Activated naive CD8-positive, alpha-beta T cell treated with anti-CD3 and anti-CD28 coated beads for 36 hours (primary cell): ENCODE measurements around the gene TYSND1. TPM values are rescaled to one million over a fixed set of nuclear protein-coding genes. Genes with fewer than 3 reads are reported as not detected.
"Not testable (repeated sequence)": the region's sequence is repeated elsewhere in the genome, so short reads cannot be mapped to it uniquely, and the experiment has no call there.

ENCODE experiments used
- DNase-seq: peaks from one replicate; pipeline ENCODE4 v3.0.0; 2021
- H3K27ac Mint-ChIP-seq: one replicate; pipeline ENCODE4 v1.8.0; 2022; ENCODE audit warnings: mild to moderate bottlenecking, moderate library complexity, mixed read lengths
- H3K27me3 Mint-ChIP-seq: one replicate; pipeline ENCODE4 v1.8.0; 2022; ENCODE audit warnings: mild to moderate bottlenecking, mixed read lengths
- H3K36me3 Mint-ChIP-seq: one replicate; pipeline ENCODE4 v1.8.0; 2021; ENCODE audit warnings: mild to moderate bottlenecking, mixed read lengths
- H3K4me1 Mint-ChIP-seq: one replicate; pipeline ENCODE4 v1.8.0; 2021; ENCODE audit warnings: mixed read lengths
- H3K4me3 Mint-ChIP-seq: one replicate; pipeline ENCODE4 v1.8.0; 2022; ENCODE audit warnings: mild to moderate bottlenecking, moderate library complexity, mixed read lengths
- H3K9me3 Mint-ChIP-seq: one replicate; pipeline ENCODE4 v1.8.0; 2022; ENCODE audit warnings: mixed read lengths
- total RNA-seq, 2 experiments: library from RNA; stranded (reverse); gene quantifications; one replicate each; pipeline ENCODE4 v1.2.3, GENCODE V29; 2021

Gene TYSND1
- total RNA-seq, 2 experiments from 2014 or later: 15.8 to 15.9 TPM

GRCh38 chr10:70174058-70174741, 27.7 kb upstream of the TYSND1 start:
- Mint-ChIP-seq H3K36me3 (peaks cover 4% of the 10 kb centered on the region), H3K4me3 (no peak overlapping the region), H3K27ac (peak overlapping the region; percentile 61), H3K27me3 (no peaks in the 10 kb centered on the region), H3K4me1 (peaks cover 22% of the 10 kb centered on the region), H3K9me3 (peaks cover 4% of the 10 kb centered on the region)
- DNase-seq: peak; percentile 29

- Mint-ChIP-seq H3K9me3 (peaks cover 4% of the 10 kb centered on the region), H3K36me3 (peaks cover 23% of the 10 kb centered on the region), H3K4me3 (peak overlapping the region; percentile 93), H3K27ac (peak overlapping the region; percentile 97), H3K4me1 (peaks cover 57% of the 10 kb centered on the region), H3K27me3 (no peaks in the 10 kb centered on the region)
- DNase-seq: no peak
Observed at GRCh38 chr10:70169649-70170364, 23.3 kb upstream of the TYSND1 start.

GRCh38 chr10:70169011-70169410, 22.5 kb upstream of the TYSND1 start:
- DNase-seq: no peak
- peak overlapping the region; percentile 97 for H3K27ac Mint-ChIP-seq
- H3K27me3 Mint-ChIP-seq: no peaks in the 10 kb centered on the region
- peak overlapping the region; percentile 93 for H3K4me3 Mint-ChIP-seq
- H3K36me3 Mint-ChIP-seq: peaks cover 28% of the 10 kb centered on the region
- H3K4me1 Mint-ChIP-seq: peaks cover 58% of the 10 kb centered on the region
- peaks cover 4% of the 10 kb centered on the region for H3K9me3 Mint-ChIP-seq

- peaks cover 66% of the 10 kb centered on the region for H3K4me1 Mint-ChIP-seq
- DNase-seq: no peak
Observed at GRCh38 chr10:70167246-70167645, 20.7 kb upstream of the TYSND1 start.

GRCh38 chr10:70166394-70166793, 19.9 kb upstream of the TYSND1 start:
- H3K27ac Mint-ChIP-seq: peak overlapping the region; percentile 6
- H3K27me3 Mint-ChIP-seq: no peaks in the 10 kb centered on the region
- peaks cover 71% of the 10 kb centered on the region for H3K4me1 Mint-ChIP-seq
- no peak for DNase-seq
- H3K36me3 Mint-ChIP-seq: peaks cover 42% of the 10 kb centered on the region
- H3K9me3 Mint-ChIP-seq: peaks cover 4% of the 10 kb centered on the region
- H3K4me3 Mint-ChIP-seq: no peak overlapping the region

More at GRCh38 chr10:70167246-70167645, 20.7 kb upstream of the TYSND1 start:
- Mint-ChIP-seq H3K4me3 (peak overlapping the region; percentile 46), H3K9me3 (peaks cover 4% of the 10 kb centered on the region), H3K27ac (peak overlapping the region; percentile 69), H3K27me3 (no peaks in the 10 kb centered on the region), H3K36me3 (peaks cover 33% of the 10 kb centered on the region)

GRCh38 chr10:70164163-70164562, 17.7 kb upstream of the TYSND1 start:
- peaks cover 78% of the 10 kb centered on the region for H3K4me1 Mint-ChIP-seq
- no peak overlapping the region for H3K4me3 Mint-ChIP-seq
- peaks cover 48% of the 10 kb centered on the region for H3K36me3 Mint-ChIP-seq
- no peaks in the 10 kb centered on the region for H3K9me3 Mint-ChIP-seq
- peak overlapping the region; percentile 95 for H3K27ac Mint-ChIP-seq
- H3K27me3 Mint-ChIP-seq: no peaks in the 10 kb centered on the region
- DNase-seq: no peak

- Mint-ChIP-seq H3K27ac (peak overlapping the region; percentile 95), H3K27me3 (no peaks in the 10 kb centered on the region), H3K36me3 (peaks cover 43% of the 10 kb centered on the region), H3K4me1 (peaks cover 71% of the 10 kb centered on the region), H3K9me3 (no peaks in the 10 kb centered on the region), H3K4me3 (peak overlapping the region; percentile 3)
- DNase-seq: peak; percentile 17
Observed at GRCh38 chr10:70163448-70163847, 16.9 kb upstream of the TYSND1 start.

- Mint-ChIP-seq H3K4me1 (peaks cover 66% of the 10 kb centered on the region), H3K27ac (peak overlapping the region; percentile 95), H3K36me3 (peaks cover 42% of the 10 kb centered on the region), H3K4me3 (peak overlapping the region; percentile 61), H3K9me3 (no peaks in the 10 kb centered on the region), H3K27me3 (no peaks in the 10 kb centered on the region)
- DNase-seq: peak; percentile 70
Observed at GRCh38 chr10:70162892-70163201, 16.3 kb upstream of the TYSND1 start.

GRCh38 chr10:70162151-70162891, 15.8 kb upstream of the TYSND1 start:
- peaks cover 41% of the 10 kb centered on the region for H3K36me3 Mint-ChIP-seq
- no peak for DNase-seq
- peak overlapping the region; percentile 73 for H3K4me3 Mint-ChIP-seq

GRCh38 chr10:70160798-70161197, 14.3 kb upstream of the TYSND1 start:
- DNase-seq: no peak
- H3K4me1 Mint-ChIP-seq: peaks cover 57% of the 10 kb centered on the region
- peaks cover 44% of the 10 kb centered on the region for H3K36me3 Mint-ChIP-seq
- peak overlapping the region; percentile 42 for H3K4me3 Mint-ChIP-seq
- H3K9me3 Mint-ChIP-seq: no peaks in the 10 kb centered on the region
- H3K27ac Mint-ChIP-seq: peak overlapping the region; percentile 95
- H3K27me3 Mint-ChIP-seq: no peaks in the 10 kb centered on the region

More at GRCh38 chr10:70162151-70162891, 15.8 kb upstream of the TYSND1 start:
- H3K27ac Mint-ChIP-seq: peak overlapping the region; percentile 95
- H3K4me1 Mint-ChIP-seq: peaks cover 64% of the 10 kb centered on the region
- no peaks in the 10 kb centered on the region for H3K9me3 Mint-ChIP-seq
- H3K27me3 Mint-ChIP-seq: no peaks in the 10 kb centered on the region

GRCh38 chr10:70159366-70159765, 12.9 kb upstream of the TYSND1 start:
- not testable (repeated sequence) for H3K4me3 Mint-ChIP-seq, DNase-seq, H3K9me3 Mint-ChIP-seq, H3K27me3 Mint-ChIP-seq
- peaks cover 47% of the 10 kb centered on the region for H3K4me1 Mint-ChIP-seq
- H3K27ac Mint-ChIP-seq: peak overlapping the region; percentile 23
- peaks cover 43% of the 10 kb centered on the region for H3K36me3 Mint-ChIP-seq

- no peaks in the 10 kb centered on the region for H3K9me3 Mint-ChIP-seq
- no peak overlapping the region for H3K27ac Mint-ChIP-seq
- no peak overlapping the region for H3K4me3 Mint-ChIP-seq
- H3K4me1 Mint-ChIP-seq: peaks cover 35% of the 10 kb centered on the region
- no peak for DNase-seq
- peaks cover 39% of the 10 kb centered on the region for H3K36me3 Mint-ChIP-seq
- H3K27me3 Mint-ChIP-seq: no peaks in the 10 kb centered on the region
Observed at GRCh38 chr10:70158113-70158512, 11.6 kb upstream of the TYSND1 start.

GRCh38 chr10:70155255-70155838, 8.8 kb upstream of the TYSND1 start:
- DNase-seq: no peak
- Mint-ChIP-seq H3K9me3 (no peaks in the 10 kb centered on the region), H3K4me3 (no peak overlapping the region), H3K27ac (no peak overlapping the region), H3K4me1 (peaks cover 19% of the 10 kb centered on the region), H3K36me3 (peaks cover 38% of the 10 kb centered on the region), H3K27me3 (no peaks in the 10 kb centered on the region)

- Mint-ChIP-seq H3K27ac (no peak overlapping the region), H3K9me3 (no peaks in the 10 kb centered on the region), H3K4me1 (peaks cover 35% of the 10 kb centered on the region), H3K36me3 (peaks cover 28% of the 10 kb centered on the region), H3K27me3 (no peaks in the 10 kb centered on the region), H3K4me3 (no peak overlapping the region)
- DNase-seq: no peak
Observed at GRCh38 chr10:70148516-70148915, 2.0 kb upstream of the TYSND1 start.

- Mint-ChIP-seq H3K9me3 (no peaks in the 10 kb centered on the region), H3K36me3 (peaks cover 26% of the 10 kb centered on the region)
- DNase-seq: no peak
Observed at GRCh38 chr10:70147259-70147625, 742 bp upstream of the TYSND1 start.

More at GRCh38 chr10:70147259-70147625, 742 bp upstream of the TYSND1 start:
- peaks cover 40% of the 10 kb centered on the region for H3K4me1 Mint-ChIP-seq
- peak overlapping the region; percentile 72 for H3K4me3 Mint-ChIP-seq
- H3K27ac Mint-ChIP-seq: peak overlapping the region; percentile 85
- no peaks in the 10 kb centered on the region for H3K27me3 Mint-ChIP-seq
